Stimulated activated CD8-positive, alpha-beta memory T cell treated with anti-CD3 and anti-CD28 coated beads, Interleukin-15, amount 100 ng/mL, for 24 hours (primary cell): ENCODE data around the gene POC1A.

Source experiments
- DNase-seq: peaks from one replicate; pipeline ENCODE4 v3.0.0-alpha.2; 2020; ENCODE audit warnings: low read depth

POC1A gene

GRCh38 chr3:52099001-52099401 lies 55.2 kb downstream of the POC1A start:
- no peak for DNase-seq

GRCh38 chr3:52097851-52098507 lies 56.2 kb downstream of the POC1A start:
- DNase-seq, result no peak

GRCh38 chr3:52095990-52096775 lies 58.0 kb downstream of the POC1A start:
- no peak for DNase-seq

GRCh38 chr3:52094571-52095485 lies 59.4 kb downstream of the POC1A start:
- DNase-seq, result no peak

- DNase-seq, result no peak
Observed at GRCh38 chr3:52093756-52094545, 60.3 kb downstream of the POC1A start.

- no peak for DNase-seq
Observed at GRCh38 chr3:52092891-52093290, 61.3 kb downstream of the POC1A start.

GRCh38 chr3:52092271-52092660 lies 62.0 kb downstream of the POC1A start:
- DNase-seq, result no peak

- no peak for DNase-seq
Observed at GRCh38 chr3:52091586-52092270, 62.5 kb downstream of the POC1A start.

- DNase-seq, result no peak
Observed at GRCh38 chr3:52090933-52091468, 63.2 kb downstream of the POC1A start.

GRCh38 chr3:52090131-52090932 lies 63.9 kb downstream of the POC1A start:
- no peak for DNase-seq

- no peak for DNase-seq
Observed at GRCh38 chr3:52089691-52090090, 64.5 kb downstream of the POC1A start.

- no peak for DNase-seq
Observed at GRCh38 chr3:52088445-52089367, 65.5 kb downstream of the POC1A start.

GRCh38 chr3:52087731-52088130 lies 66.5 kb downstream of the POC1A start:
- no peak for DNase-seq

- no peak for DNase-seq
Observed at GRCh38 chr3:52086976-52087663, 67.1 kb downstream of the POC1A start.

- no peak for DNase-seq
Observed at GRCh38 chr3:52086461-52086860, 67.8 kb downstream of the POC1A start.

- no peak for DNase-seq
Observed at GRCh38 chr3:52085681-52086282, 68.4 kb downstream of the POC1A start.

GRCh38 chr3:52084954-52085680 lies 69.1 kb downstream of the POC1A start:
- DNase-seq, result no peak
